KMS-11 (cell line): ENCODE results near the gene MRPL28.

Experiments
- H2AFZ ChIP-seq: fragments of 200-600 bp; sonication (generic); 2 replicates; pipeline ENCODE4 v1.6.1; 2016; ENCODE audit warnings: antibody characterized with exemption, mixed run types, low read depth
- H3K27ac ChIP-seq: fragments of 200-600 bp; sonication (generic); 2 replicates; pipeline ENCODE4 v1.6.1; 2016; ENCODE audit warnings: mild to moderate bottlenecking, mixed run types
- H3K27me3 ChIP-seq: fragments of 200-600 bp; sonication (generic); 2 replicates; pipeline ENCODE4 v1.6.1; 2017; ENCODE audit warnings: mild to moderate bottlenecking, low read depth, mixed run types, moderate library complexity; ENCODE audit not compliant: insufficient read depth
- H3K36me3 ChIP-seq: fragments of 200-600 bp; sonication (generic); 2 replicates; pipeline ENCODE4 v1.6.1; 2017; ENCODE audit warnings: mild to moderate bottlenecking, mixed run types; ENCODE audit not compliant: insufficient read depth
- H3K4me1 ChIP-seq: fragments of 200-600 bp; sonication (generic); 2 replicates; pipeline ENCODE4 v1.6.1; 2016; ENCODE audit warnings: mild to moderate bottlenecking, low read depth, mixed run types; ENCODE audit not compliant: poor library complexity, severe bottlenecking
- H3K4me2 ChIP-seq: fragments of 200-600 bp; sonication (generic); 2 replicates; pipeline ENCODE4 v1.7.0; 2016; ENCODE audit warnings: mild to moderate bottlenecking, mixed run types
- H3K4me3 ChIP-seq: fragments of 200-600 bp; sonication (generic); IDR thresholded peaks from 2 replicates; pipeline ENCODE4 v1.6.1; 2017; ENCODE audit warnings: low read depth, low read length, mixed read lengths; ENCODE audit not compliant: insufficient read depth
- H3K79me2 ChIP-seq: fragments of 200-600 bp; sonication (generic); 2 replicates; pipeline ENCODE4 v1.6.1; 2016; ENCODE audit warnings: low read depth, mixed run types; ENCODE audit not compliant: insufficient read depth
- H3K9ac ChIP-seq: fragments of 200-600 bp; sonication (generic); 2 replicates; pipeline ENCODE4 v1.6.1; 2016; ENCODE audit warnings: mild to moderate bottlenecking, mixed run types
- H4K20me1 ChIP-seq: fragments of 200-600 bp; sonication (generic); 2 replicates; pipeline ENCODE4 v1.6.1; 2016; ENCODE audit warnings: mild to moderate bottlenecking, mixed run types; ENCODE audit not compliant: insufficient read depth
- CTCF ChIP-seq: fragments of 200-600 bp; sonication (generic); conservative IDR thresholded peaks from 2 replicates; pipeline ENCODE4 v1.6.1; 2017; ENCODE audit warnings: low read depth, mild to moderate bottlenecking, antibody characterized with exemption, low read length, moderate library complexity, mixed read lengths

MRPL28 gene

GRCh38 chr16:356741-357140, 13.6 kb downstream of the MRPL28 start:
- peaks cover under 1% of the 10 kb centered on the region for H3K4me1 ChIP-seq
- TF ChIP-seq CTCF = no peak

GRCh38 chr16:354971-355461, 15.3 kb downstream of the MRPL28 start:
- H3K79me2 ChIP-seq = peaks cover 14% of the 10 kb centered on the region; the same call in 1 of the 2 replicates
- H3K27ac ChIP-seq = no peak overlapping the region
- H3K27me3 ChIP-seq = no peaks in the 10 kb centered on the region
- no peak overlapping the region for H3K4me3 ChIP-seq
- H3K36me3 ChIP-seq = no peaks in the 10 kb centered on the region
- peaks cover 13% of the 10 kb centered on the region for H3K4me1 ChIP-seq
- no peaks in the 10 kb centered on the region for H4K20me1 ChIP-seq
- TF ChIP-seq CTCF = no peak
- H2AFZ ChIP-seq = no peak overlapping the region
- H3K9ac ChIP-seq = no peak overlapping the region
- H3K4me2 ChIP-seq = no peak overlapping the region

More at GRCh38 chr16:356741-357140, 13.6 kb downstream of the MRPL28 start:
- Histone ChIP-seq H3K9ac (no peak overlapping the region), H3K79me2 (no peaks in the 10 kb centered on the region), H2AFZ (no peak overlapping the region), H3K36me3 (no peaks in the 10 kb centered on the region), H3K27ac (no peak overlapping the region), H3K27me3 (peaks cover under 1% of the 10 kb centered on the region; the same call in 1 of the 2 replicates), H3K4me3 (no peak overlapping the region), H3K4me2 (no peak overlapping the region), H4K20me1 (no peaks in the 10 kb centered on the region)

DNA sequence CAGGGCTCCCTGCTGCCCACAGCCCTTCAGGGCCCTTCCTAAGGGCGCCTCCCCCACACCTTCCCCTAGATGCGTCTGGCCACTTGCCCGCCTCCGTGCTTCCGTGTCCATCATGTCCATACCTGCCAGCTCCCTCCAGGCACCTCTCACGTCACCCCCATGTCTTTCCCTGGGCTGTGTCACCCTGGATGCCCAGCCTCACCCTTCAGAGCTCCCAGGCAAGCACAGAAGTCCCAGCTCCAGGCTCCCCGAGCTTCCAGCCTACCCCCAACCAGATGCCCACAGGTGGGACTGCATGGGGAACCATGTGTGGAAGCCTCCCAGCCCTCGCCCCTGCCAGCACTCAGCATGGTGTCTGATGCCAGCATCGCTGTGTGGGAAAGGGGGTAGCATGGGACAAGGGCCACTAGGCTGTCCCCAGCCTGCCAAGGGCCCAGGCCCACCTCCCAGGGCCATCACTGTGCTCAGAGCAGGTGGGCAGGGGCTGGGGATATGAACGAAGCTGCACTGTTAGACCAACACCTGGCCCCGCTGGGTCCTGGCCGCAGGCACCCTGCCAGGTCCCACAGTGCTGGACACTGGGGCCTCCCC, 16.0 kb downstream of the MRPL28 start:
- H2AFZ ChIP-seq = no peak overlapping the region
- H4K20me1 ChIP-seq = no peaks in the 10 kb centered on the region
- no peaks in the 10 kb centered on the region for H3K36me3 ChIP-seq
- no peak overlapping the region for H3K9ac ChIP-seq
- H3K4me2 ChIP-seq = no peak overlapping the region
- TF ChIP-seq CTCF = no peak
- H3K27ac ChIP-seq = no peak overlapping the region
- H3K79me2 ChIP-seq = peaks cover 21% of the 10 kb centered on the region; the same call in 1 of the 2 replicates
- H3K4me1 ChIP-seq = peaks cover 20% of the 10 kb centered on the region
- no peaks in the 10 kb centered on the region for H3K27me3 ChIP-seq
- H3K4me3 ChIP-seq = no peak overlapping the region

DNA sequence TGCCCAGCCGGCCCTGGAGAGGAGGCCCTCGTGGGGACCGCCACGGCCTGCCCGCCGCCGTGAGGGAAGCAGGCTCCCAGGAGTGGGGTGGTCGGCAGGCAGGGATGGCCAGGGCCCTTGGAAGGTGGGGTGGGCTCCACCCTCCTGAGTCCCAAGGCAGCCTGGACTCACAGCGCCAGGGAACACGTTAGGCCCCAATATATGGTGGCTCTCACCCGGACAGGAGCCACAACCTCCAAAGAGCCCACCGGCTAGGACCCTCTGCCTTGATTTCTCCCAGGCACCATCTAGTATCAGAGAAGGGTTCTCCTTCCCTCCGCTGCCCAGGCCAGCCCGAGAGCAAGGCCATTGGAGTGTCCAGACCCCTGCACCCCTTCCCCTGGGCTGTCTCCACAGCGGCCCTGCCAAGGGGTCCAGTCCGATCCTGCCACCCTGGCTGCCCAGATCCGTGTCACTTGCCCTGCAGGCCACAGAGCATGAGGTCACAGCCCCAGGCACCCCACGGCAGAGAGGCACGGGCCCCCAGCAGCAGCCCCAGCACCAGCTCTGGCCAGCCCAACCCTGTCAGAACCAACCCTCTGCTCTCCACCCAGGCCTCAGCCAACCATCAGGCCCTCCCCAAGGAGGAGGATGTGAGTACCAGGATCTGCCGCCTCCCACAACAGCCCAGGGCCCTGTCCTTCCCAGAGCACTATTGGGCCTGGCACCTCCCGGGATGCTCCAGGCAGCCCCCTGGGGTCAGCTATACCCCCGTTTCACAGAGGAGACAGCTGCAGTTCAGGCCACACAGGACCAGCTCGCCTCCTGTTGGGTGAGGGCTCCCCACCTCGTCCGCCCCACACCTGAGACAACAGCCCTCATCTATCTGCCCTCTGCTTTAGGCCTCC, 16.7 kb downstream of the MRPL28 start:
- Histone ChIP-seq H3K4me1 (peaks cover 21% of the 10 kb centered on the region), H3K4me2 (peak overlapping the region; percentile 72), H3K27ac (no peak overlapping the region), H3K27me3 (no peaks in the 10 kb centered on the region), H4K20me1 (no peaks in the 10 kb centered on the region), H2AFZ (peak overlapping the region; percentile 87), H3K36me3 (no peaks in the 10 kb centered on the region), H3K79me2 (peaks cover 22% of the 10 kb centered on the region; the same call in 1 of the 2 replicates), H3K4me3 (no peak overlapping the region), H3K9ac (peak overlapping the region; percentile 10; the same call in 1 of the 2 replicates)
- TF ChIP-seq CTCF = no peak
